ENCODE measurements around the gene TOR4A.
A peak's percentile ranks its signal among the peaks of the same experiment; 100 is the strongest.

Gene TOR4A

GRCh38 chr9:137275203-137275587 lies 2.3 kb upstream of the TOR4A start:
- peaks cover 12% of the 10 kb centered on the region for H3K4me1 ChIP-seq
- H3K36me3 ChIP-seq = peaks cover 16% of the 10 kb centered on the region
- no peak for DNase-seq
- no peaks in the 10 kb centered on the region for H3K27me3 ChIP-seq
- no peak for TF ChIP-seq CTCF (IDR thresholded peaks at IDR 0.05; ENCODE audit: low read depth, low read length)
- no peak overlapping the region for H3K4me3 ChIP-seq (ENCODE audit: low read depth, low read length)
- H3K9me3 ChIP-seq = no peaks in the 10 kb centered on the region

DNA sequence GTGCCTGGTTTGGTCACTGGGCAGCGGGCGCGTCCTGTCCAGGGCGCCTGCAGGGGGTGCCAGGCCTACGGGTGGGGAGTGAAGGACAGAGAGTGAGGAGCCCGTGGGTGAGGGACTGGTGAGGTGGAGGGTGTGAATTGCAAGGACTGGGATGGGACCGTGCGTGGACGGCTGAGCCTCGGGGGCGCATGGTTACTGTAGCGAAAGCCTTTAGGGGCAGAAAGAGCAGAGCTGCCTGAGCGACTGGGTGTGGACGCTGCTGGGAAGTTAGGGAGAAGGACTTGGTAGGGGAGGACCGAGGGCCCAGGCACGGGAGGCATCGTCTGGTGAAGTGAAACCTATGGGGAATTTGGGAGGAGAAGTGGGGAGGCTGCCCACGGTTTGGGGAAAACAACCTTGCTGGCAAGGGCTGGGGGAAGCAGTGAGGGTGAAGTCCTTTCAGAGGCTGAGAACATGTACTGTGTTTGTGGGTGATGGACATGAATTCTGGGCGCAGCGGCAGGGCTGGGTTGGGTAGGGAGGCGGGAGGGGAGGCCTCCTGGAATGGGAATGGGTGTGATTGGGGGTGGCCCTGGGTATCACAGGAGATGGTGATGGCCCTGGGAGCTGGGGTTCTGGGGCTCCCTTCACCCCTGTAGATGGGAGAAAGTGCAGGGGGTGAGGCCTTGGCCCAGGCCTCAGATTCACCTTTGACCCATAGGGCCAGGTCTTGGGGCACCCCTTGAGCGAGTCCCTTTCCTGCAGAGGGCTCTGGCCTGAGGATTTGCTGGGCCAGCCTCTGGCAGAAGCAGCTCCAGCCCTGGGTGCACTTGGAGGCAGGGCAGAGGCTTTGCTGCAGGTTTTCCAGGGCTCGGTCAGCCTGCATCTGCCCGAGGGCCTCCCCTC lies 1.7 kb upstream of the TOR4A start:
- Histone ChIP-seq H3K36me3 (peaks cover 13% of the 10 kb centered on the region), H3K27me3 (no peaks in the 10 kb centered on the region), H3K4me3 (ENCODE audit: low read depth, low read length) (no peak overlapping the region), H3K4me1 (peaks cover 12% of the 10 kb centered on the region), H3K9me3 (no peaks in the 10 kb centered on the region)
- DNase-seq = no peak
- no peak for TF ChIP-seq CTCF (IDR thresholded peaks at IDR 0.05; ENCODE audit: low read depth, low read length)

GRCh38 chr9:137276473-137277328 lies 825 bp upstream of the TOR4A start:
- Histone ChIP-seq H3K27me3 (no peaks in the 10 kb centered on the region), H3K4me1 (peaks cover 12% of the 10 kb centered on the region), H3K36me3 (peaks cover 9% of the 10 kb centered on the region), H3K4me3 (ENCODE audit: low read depth, low read length) (no peak overlapping the region), H3K9me3 (no peaks in the 10 kb centered on the region)
- TF ChIP-seq CTCF (IDR thresholded peaks at IDR 0.05; ENCODE audit: low read depth, low read length) = no peak
- DNase-seq = peak; percentile 52

DNA sequence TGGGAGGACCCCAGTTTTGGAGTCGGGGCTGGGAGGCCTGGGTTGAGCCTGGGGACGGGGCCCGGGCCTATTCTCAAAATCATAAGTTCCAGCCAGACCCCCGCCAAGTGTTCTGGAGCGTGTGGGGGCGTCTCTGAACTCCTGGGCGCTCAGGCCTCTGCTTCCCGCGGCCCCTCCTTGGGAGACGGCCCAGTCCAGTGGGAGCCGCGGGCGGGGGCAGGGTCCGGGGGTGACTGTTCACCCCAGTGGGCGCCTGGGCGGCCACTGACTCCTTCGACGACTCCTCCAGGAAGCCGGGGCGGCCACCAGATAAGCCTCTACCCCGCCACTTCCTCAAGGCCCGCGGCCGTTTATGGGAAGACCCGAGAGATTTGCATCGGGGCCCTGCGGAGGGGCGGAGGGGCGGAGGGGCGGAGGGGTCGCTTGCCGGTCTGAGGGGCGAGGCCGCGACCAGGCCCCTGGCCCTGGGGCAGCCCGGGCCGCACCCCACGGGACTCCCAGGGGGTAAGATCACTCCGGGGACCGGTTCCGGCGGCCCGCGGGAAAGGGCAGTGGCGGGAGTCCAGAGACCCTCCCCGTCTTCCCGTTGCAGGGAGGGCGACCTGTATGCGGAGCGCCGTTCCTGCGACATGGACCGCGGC lies 655 bp downstream of the TOR4A start:
- no peak for TF ChIP-seq CTCF (IDR thresholded peaks at IDR 0.05; ENCODE audit: low read depth, low read length)
- H3K4me1 ChIP-seq = peaks cover 12% of the 10 kb centered on the region
- H3K36me3 ChIP-seq = 0 out of 2 replicates have a peak, but pooled peaks cover 2% of the 10 kb centered on the region
- no peaks in the 10 kb centered on the region for H3K27me3 ChIP-seq
- no peak overlapping the region for H3K4me3 ChIP-seq (ENCODE audit: low read depth, low read length)
- DNase-seq = no peak
- no peaks in the 10 kb centered on the region for H3K9me3 ChIP-seq

DNA sequence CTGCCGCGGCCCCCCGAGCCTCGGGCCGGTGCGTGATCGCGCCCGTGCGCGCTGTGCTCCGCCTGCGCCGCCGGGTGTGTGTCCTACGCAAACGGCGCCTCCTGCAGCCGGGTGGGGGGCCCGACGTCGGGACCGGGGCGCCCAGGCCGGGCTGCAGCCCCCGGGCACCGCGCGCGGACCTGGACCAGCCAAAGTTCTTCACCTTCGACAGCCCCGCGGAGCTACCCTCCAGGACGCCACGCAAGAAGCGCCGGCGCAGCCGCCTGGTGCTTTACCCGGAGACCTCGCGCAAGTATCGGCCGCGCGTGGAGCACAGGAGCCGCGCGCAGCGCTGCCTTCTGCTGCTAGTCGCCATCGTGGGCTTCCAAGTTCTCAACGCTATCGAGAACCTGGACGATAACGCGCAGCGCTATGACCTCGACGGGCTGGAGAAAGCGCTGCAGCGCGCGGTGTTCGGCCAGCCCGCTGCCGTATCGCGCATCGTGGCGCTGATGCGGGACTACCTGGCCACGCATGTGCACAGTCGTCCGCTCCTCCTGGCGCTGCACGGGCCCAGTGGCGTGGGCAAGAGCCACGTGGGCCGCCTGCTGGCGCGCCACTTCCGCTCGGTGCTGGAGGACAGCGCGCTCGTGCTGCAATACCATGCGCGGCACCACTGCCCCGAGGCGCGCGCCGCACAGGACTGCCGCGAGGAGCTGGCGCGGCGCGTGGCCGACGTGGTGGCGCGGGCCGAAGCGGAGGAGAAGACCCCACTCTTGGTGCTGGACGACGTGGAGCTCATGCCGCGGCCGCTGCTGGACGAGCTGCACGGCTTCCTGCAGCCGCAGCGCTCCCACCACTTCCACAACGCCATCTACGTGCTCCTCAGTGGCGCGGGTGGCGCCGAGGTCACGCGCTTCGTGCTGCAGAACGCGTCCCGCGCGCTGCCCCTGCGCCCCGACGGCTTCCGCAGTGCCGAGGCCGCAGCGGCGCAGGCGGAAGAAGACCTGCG lies 1.5 kb downstream of the TOR4A start:
- no peak for DNase-seq
- no peak for TF ChIP-seq CTCF (IDR thresholded peaks at IDR 0.05; ENCODE audit: low read depth, low read length)
- Histone ChIP-seq H3K4me1 (peaks cover 12% of the 10 kb centered on the region), H3K9me3 (no peaks in the 10 kb centered on the region), H3K27me3 (no peaks in the 10 kb centered on the region), H3K36me3 (no peaks in the 10 kb centered on the region), H3K4me3 (ENCODE audit: low read depth, low read length) (no peak overlapping the region)
